Stimulated activated naive CD8-positive, alpha-beta T cell treated with anti-CD3 and anti-CD28 coated beads, Interleukin-15, Interleukin-2, amounts not matched to agents 100 U/mL and 50 U/mL, for 24 hours (primary cell): ENCODE measurements around the gene SARM1.

Source experiments
- ATAC-seq: fragments of 150-1000 bp; cut with Tn5 transposase; one replicate; pipeline ENCODE4 v1.10.0; 2021
- DNase-seq: peaks from one replicate; pipeline ENCODE4 v3.0.0; 2021

The SARM1 gene

GRCh38 chr17:28341516-28341915 is 30.0 kb upstream of the SARM1 start:
- no peak for DNase-seq
- ATAC-seq = no peak

- no peak for DNase-seq
- no peak for ATAC-seq
Measured at GRCh38 chr17:28342313-28342712, 29.2 kb upstream of the SARM1 start.

- DNase-seq (no peak), ATAC-seq (no peak)
Measured at GRCh38 chr17:28343491-28343932, 28.0 kb upstream of the SARM1 start.

- ATAC-seq (peak; percentile 24), DNase-seq (no peak)
Measured at GRCh38 chr17:28344011-28344410, 27.5 kb upstream of the SARM1 start.

GRCh38 chr17:28344435-28344901 is 27.0 kb upstream of the SARM1 start:
- no peak for ATAC-seq

GRCh38 chr17:28345419-28346198 is 25.9 kb upstream of the SARM1 start:
- ATAC-seq (no peak), DNase-seq (no peak)

More at GRCh38 chr17:28344435-28344901, 27.0 kb upstream of the SARM1 start:
- no peak for DNase-seq

- no peak for ATAC-seq
Measured at GRCh38 chr17:28346199-28346580, 25.3 kb upstream of the SARM1 start.

GRCh38 chr17:28346746-28347246 is 24.7 kb upstream of the SARM1 start:
- DNase-seq = no peak
- ATAC-seq = no peak

More at GRCh38 chr17:28346199-28346580, 25.3 kb upstream of the SARM1 start:
- DNase-seq = no peak

GRCh38 chr17:28347261-28347891 is 24.1 kb upstream of the SARM1 start:
- DNase-seq (no peak), ATAC-seq (no peak)

- no peak for DNase-seq
- ATAC-seq = no peak
Measured at GRCh38 chr17:28348979-28349378, 22.5 kb upstream of the SARM1 start.

- no peak for ATAC-seq
- DNase-seq = no peak
Measured at GRCh38 chr17:28350271-28350670, 21.2 kb upstream of the SARM1 start.

- DNase-seq (peak; percentile 97), ATAC-seq (peak; percentile 100)
Measured at GRCh38 chr17:28357061-28357900, 14.2 kb upstream of the SARM1 start, which contains the start of gene POLDIP2. Gene POLDIP2 (minus strand): TSS chr17:28357527. CDS start chr17:28357448, 79 bp downstream.

- DNase-seq = no peak
- ATAC-seq = no peak
Measured at GRCh38 chr17:28357901-28358197, 13.6 kb upstream of the SARM1 start.

GRCh38 chr17:28363186-28363585 is 8.3 kb upstream of the SARM1 start:
- DNase-seq = no peak
- no peak for ATAC-seq

- ATAC-seq (no peak), DNase-seq (no peak)
Measured at GRCh38 chr17:28363776-28364650, 7.5 kb upstream of the SARM1 start.

GRCh38 chr17:28364665-28365363 is 6.7 kb upstream of the SARM1 start, which contains the start of gene SEBOX:
Gene SEBOX (minus strand): TSS chr17:28365199. CDS start chr17:28365151, 48 bp downstream.
- ATAC-seq = no peak
- no peak for DNase-seq

- DNase-seq (no peak), ATAC-seq (no peak)
Measured at GRCh38 chr17:28365487-28365886, 6.0 kb upstream of the SARM1 start.

- DNase-seq (no peak), ATAC-seq (no peak)
Measured at GRCh38 chr17:28366605-28367004, 4.9 kb upstream of the SARM1 start.

- no peak for DNase-seq
- ATAC-seq = no peak
Measured at GRCh38 chr17:28367641-28368305, 3.7 kb upstream of the SARM1 start.

GRCh38 chr17:28368306-28368831 is 3.1 kb upstream of the SARM1 start:
- no peak for DNase-seq
- ATAC-seq = no peak
